GM13976 (cell line): ENCODE measurements around the gene EXOC6.

Experiments
- DNase-seq: peaks from one replicate; pipeline ENCODE4 v3.0.0; 2012; ENCODE audit warnings: low spot score
- in situ Hi-C: fragments of 300-500 bp; cut with MboI; formaldehyde crosslinking; loops from one replicate; pipeline ENCODE4 v1.12.0; 2022; ENCODE audit warnings: low sequenced_read_pairs, mixed read lengths, inconsistent platforms; ENCODE audit not compliant: unreplicated experiment
- TF ChIP-seq, protein P1 (sequence below): IDR thresholded peaks from 2 replicates; pipeline ENCODE4 v1.5.1; 2012; ENCODE audit warnings: borderline replicate concordance, mild to moderate bottlenecking; ENCODE audit not compliant: insufficient read depth; ENCODE audit errors: extremely low read depth, missing control alignments, control extremely low read depth

The EXOC6 gene, protein sequence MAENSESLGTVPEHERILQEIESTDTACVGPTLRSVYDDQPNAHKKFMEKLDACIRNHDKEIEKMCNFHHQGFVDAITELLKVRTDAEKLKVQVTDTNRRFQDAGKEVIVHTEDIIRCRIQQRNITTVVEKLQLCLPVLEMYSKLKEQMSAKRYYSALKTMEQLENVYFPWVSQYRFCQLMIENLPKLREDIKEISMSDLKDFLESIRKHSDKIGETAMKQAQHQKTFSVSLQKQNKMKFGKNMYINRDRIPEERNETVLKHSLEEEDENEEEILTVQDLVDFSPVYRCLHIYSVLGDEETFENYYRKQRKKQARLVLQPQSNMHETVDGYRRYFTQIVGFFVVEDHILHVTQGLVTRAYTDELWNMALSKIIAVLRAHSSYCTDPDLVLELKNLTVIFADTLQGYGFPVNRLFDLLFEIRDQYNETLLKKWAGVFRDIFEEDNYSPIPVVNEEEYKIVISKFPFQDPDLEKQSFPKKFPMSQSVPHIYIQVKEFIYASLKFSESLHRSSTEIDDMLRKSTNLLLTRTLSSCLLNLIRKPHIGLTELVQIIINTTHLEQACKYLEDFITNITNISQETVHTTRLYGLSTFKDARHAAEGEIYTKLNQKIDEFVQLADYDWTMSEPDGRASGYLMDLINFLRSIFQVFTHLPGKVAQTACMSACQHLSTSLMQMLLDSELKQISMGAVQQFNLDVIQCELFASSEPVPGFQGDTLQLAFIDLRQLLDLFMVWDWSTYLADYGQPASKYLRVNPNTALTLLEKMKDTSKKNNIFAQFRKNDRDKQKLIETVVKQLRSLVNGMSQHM

DNA sequence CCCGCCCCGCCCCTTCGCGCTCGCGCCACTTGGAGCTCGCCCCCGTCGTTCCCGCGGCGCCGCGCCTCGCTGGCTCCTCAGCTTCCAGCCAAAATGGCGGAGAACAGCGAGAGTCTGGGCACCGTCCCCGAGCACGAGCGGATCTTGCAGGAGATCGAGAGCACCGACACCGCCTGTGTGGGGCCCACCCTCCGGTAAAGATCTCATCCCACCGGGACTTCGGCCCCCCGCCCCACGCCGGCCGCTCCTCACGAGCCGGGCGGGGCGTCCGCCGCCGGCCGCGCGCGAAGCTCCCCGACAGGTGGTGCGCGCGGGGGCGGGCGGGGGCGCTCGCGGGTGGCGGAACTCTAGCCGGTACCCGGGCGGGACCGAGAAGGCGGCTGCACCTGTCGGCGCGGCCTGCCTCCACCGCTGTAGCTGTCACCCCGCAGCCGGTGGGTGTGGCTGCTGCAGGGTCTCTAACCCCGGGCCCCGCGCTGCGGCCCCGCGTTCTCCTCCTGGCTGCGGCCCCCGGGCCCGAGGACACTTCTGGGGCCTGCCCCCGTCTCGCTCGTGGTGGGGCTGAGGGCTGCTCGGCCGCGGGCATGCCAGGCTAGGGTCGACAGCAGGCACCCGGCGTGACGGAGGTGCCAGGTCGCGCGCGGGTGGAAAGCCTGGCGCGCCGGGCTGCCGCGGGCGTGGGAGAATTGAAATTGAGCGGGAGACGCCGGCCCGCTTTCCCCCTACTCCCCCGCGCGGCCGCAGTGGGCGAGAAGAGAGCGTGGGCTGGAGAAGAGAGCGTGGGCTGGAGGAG, at the start of gene EXOC6:
TSS of gene EXOC6 (plus strand) at position 80 of the 793 bp plus-strand sequence. CDS start at position 94, 14 bp downstream.
- in situ Hi-C loops = no loop called here
- TF ChIP-seq, protein P1, sequence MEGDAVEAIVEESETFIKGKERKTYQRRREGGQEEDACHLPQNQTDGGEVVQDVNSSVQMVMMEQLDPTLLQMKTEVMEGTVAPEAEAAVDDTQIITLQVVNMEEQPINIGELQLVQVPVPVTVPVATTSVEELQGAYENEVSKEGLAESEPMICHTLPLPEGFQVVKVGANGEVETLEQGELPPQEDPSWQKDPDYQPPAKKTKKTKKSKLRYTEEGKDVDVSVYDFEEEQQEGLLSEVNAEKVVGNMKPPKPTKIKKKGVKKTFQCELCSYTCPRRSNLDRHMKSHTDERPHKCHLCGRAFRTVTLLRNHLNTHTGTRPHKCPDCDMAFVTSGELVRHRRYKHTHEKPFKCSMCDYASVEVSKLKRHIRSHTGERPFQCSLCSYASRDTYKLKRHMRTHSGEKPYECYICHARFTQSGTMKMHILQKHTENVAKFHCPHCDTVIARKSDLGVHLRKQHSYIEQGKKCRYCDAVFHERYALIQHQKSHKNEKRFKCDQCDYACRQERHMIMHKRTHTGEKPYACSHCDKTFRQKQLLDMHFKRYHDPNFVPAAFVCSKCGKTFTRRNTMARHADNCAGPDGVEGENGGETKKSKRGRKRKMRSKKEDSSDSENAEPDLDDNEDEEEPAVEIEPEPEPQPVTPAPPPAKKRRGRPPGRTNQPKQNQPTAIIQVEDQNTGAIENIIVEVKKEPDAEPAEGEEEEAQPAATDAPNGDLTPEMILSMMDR = no peak

DNA sequence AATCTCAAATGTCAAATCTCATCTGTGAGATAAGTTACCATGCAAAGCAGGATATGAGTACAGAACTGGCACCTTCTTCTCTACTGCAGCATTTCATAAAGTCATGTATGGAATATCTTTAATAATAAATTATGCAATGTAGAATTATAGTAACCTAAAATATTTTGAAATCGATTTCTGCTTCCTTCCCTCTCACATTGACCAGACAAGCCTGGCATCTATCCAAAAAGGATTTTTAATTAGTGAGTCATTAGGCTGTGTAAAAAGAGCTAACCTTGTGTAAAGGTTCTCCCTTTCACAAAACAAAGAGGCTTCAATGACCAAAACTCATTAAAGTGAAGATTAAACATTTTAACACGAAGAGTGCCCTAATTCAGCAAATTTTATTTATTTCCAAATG, 48.8 kb upstream of the EXOC6 start:
- in situ Hi-C loops = no loop called here
- no peak for DNase-seq

More for the DNA sequence above, at the start of gene EXOC6:
- peak; percentile 91 for DNase-seq

DNA sequence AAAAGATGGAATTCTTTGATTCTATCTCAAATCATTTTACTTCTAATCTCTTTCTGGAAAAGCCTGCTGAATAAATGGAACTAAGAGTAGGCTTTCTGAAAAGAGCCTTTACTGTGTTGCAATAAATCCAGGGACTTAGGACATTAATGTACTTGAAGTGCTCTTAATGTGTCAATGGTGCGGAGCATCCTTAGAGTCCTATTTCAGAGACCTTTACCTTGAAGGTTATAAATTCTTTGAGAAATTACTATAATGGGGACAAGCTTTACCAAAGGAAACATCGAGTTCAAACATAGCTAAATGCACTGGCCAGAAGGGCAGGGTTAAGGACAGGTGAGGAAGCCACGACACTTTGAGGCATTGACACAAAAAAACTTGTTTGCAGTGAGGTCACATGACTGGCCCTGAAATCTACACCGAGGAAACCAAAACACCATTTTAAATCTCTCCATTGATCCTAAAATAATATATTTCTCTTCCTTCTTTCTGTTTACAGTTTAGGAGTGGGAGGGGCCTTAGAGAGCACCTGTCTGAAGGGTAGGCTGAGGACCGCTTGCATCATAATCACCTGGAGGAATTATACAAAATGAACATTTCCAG, 48.1 kb upstream of the EXOC6 start:
- DNase-seq = no peak
- in situ Hi-C loops = no loop called here
- TF ChIP-seq, protein P1 = no peak

More for the DNA sequence above, 48.8 kb upstream of the EXOC6 start:
- TF ChIP-seq, protein P1 = no peak

DNA sequence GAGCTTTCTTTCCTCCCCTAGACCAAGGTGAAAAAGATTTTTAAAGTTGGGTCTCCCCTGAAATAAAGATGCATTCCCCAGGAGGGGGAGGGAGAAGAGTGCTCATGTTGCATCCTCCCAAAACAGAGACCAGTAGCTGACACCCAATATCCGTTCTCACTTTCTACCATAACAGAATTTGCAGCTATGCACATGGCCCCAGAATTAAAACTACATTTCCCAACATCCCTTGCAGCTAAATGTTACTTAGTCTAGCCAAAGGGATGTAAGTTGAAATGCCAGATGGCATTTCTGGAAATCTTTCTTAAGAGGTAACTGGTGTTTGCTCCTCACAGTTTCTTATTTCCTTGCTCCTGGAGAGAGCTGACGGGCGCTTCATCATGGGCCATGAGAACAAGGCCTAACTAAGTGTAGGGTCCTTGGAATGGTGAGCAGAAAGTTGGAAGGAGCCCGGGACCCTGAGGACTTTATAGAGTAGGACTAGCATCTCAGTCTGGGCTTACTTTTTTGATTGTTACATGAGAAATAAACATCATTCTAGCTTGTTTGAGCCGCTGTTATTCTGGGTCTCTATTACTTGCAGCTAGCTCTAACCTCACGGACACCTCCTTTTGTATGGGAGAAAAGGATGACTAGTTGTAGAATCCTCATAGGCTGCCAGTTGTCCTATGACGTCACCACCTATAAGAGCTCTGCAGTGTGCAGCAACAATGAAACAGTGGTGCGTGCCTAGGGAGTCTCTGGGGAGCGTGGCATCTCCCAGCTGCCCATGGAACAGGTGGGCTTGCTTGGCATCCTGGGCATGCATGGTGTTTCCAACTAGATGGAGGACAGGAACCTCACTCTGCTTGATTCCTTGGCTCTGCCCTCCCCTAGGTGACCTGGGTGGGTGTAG, 46.1 kb upstream of the EXOC6 start:
- TF ChIP-seq, protein P1 = no peak
- DNase-seq = no peak
- in situ Hi-C loops = no loop called here

DNA sequence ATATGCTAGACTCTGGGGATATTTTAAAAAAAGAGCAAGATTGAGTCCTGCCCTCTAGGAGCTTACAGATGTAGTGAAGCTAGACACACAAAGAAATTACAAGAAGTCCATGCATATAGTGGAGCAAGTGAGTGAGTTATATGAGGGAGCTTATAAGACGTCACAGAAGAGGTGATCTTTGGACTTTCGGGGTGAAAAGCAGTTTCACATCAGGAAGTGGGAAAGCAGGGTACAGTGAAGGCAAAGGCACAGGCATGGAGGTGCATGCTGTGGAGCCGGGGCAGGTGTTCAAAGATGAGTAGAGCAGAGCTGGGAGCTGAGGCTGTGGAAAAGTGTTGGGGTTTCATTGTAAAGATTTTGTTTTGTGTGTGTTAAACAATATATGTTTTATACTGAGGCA, 38.5 kb upstream of the EXOC6 start:
- in situ Hi-C loops = no loop called here
- no peak for DNase-seq
- TF ChIP-seq, protein P1 = no peak
